Thoracic aorta (tissue), 2 donors: ENCODE data around the gene PPFIA3. TPM values are rescaled to one million over a fixed set of nuclear protein-coding genes. Genes with fewer than 3 reads are reported as not detected.
A peak's percentile ranks its signal among the peaks of the same experiment; 100 is the strongest.
"Not testable (repeated sequence)": the region's sequence is repeated elsewhere in the genome, so short reads cannot be mapped to it uniquely, and the experiment has no call there.

ENCODE experiments used
- ATAC-seq: fragments of 150-250 bp; one replicate; pipeline ENCODE4 v1.8.0; 2017; ENCODE audit warnings: low read depth; ENCODE audit not compliant: insufficient number of reproducible peaks, low FRiP score
- DNase-seq: peaks from one replicate; pipeline ENCODE4 v3.0.0-alpha.2; 2020; ENCODE audit warnings: low spot score
- H3K27ac ChIP-seq, 2 donors: fragments of 200-600 bp; sonication (generic); 1 replicate in 1 of 2; 2 replicates in 1 of 2; pipeline ENCODE4 v1.5.1; 2016; ENCODE audit warnings: mild to moderate bottlenecking in 2 of 2, moderate library complexity in 2 of 2
- H3K27me3 ChIP-seq: fragments of 200-600 bp; sonication (generic); replicated peaks from 2 replicates; pipeline ENCODE4 v1.6.0; 2016; ENCODE audit warnings: mild to moderate bottlenecking; ENCODE audit not compliant: insufficient read depth
- H3K36me3 ChIP-seq: fragments of 200-600 bp; sonication (generic); one replicate; pipeline ENCODE4 v1.5.1; 2016
- H3K4me1 ChIP-seq, 2 donors: fragments of 200-600 bp; sonication (generic); 1 replicate in 1 of 2; 2 replicates in 1 of 2; pipeline versions ENCODE4 v1.5.1 to v1.6.0; 2016; ENCODE audit warnings: low read depth in 2 of 2, mild to moderate bottlenecking in 1 of 2; ENCODE audit not compliant: control insufficient read depth in 1 of 2
- H3K4me3 ChIP-seq: fragments of 200-600 bp; sonication (generic); 2 replicates; pipeline ENCODE4 v1.5.1; 2016; ENCODE audit warnings: mild to moderate bottlenecking
- H3K9me3 ChIP-seq: fragments of 200-600 bp; sonication (generic); 2 replicates; pipeline ENCODE4 v1.5.1; 2016
- CTCF ChIP-seq: fragments of 200-600 bp; sonication (generic); IDR thresholded peaks from one replicate; pipeline ENCODE4 v1.5.1; 2019; ENCODE audit warnings: antibody characterized with exemption
- total RNA-seq, 2 donors: library from RNA; depleted of rRNA; stranded (reverse); fragments of >200 nt; gene quantifications; one replicate each; pipeline versions ENCODE4 v1.1.0 to v1.2.3, GENCODE V29; 2016

PPFIA3 gene
- total RNA-seq, 2 donors from 2014 or later = 2.7 to 5.0 TPM

GRCh38 chr19:49074869-49075268 is 44.5 kb upstream of the PPFIA3 start:
- peak; percentile 78 for TF ChIP-seq CTCF
- H3K27me3 ChIP-seq, H3K36me3 ChIP-seq, H3K4me3 ChIP-seq, H3K4me1 ChIP-seq, H3K9me3 ChIP-seq, ATAC-seq, H3K27ac ChIP-seq, DNase-seq: not testable (repeated sequence)

- Histone ChIP-seq H3K4me1 (peaks cover 0 to 5% of the 10 kb centered on the region in 2 donors), H3K9me3 (no peaks in the 10 kb centered on the region), H3K36me3 (no peaks in the 10 kb centered on the region), H3K27ac (no peak overlapping the region), H3K27me3 (no peaks in the 10 kb centered on the region), H3K4me3 (no peak overlapping the region)
- no peak for ATAC-seq
- TF ChIP-seq CTCF = no peak
- no peak for DNase-seq
Observed at GRCh38 chr19:49080392-49080791, 39.0 kb upstream of the PPFIA3 start.

- Histone ChIP-seq H3K27ac (no peak overlapping the region), H3K9me3 (no peaks in the 10 kb centered on the region), H3K4me3 (no peak overlapping the region), H3K36me3 (no peaks in the 10 kb centered on the region), H3K4me1 (peaks cover 3 to 9% of the 10 kb centered on the region in 2 donors), H3K27me3 (no peaks in the 10 kb centered on the region)
- no peak for TF ChIP-seq CTCF
- ATAC-seq = no peak
- DNase-seq = no peak
Observed at GRCh38 chr19:49081273-49081672, 38.1 kb upstream of the PPFIA3 start.

GRCh38 chr19:49084206-49085019 is 34.9 kb upstream of the PPFIA3 start:
- H3K36me3 ChIP-seq = peaks cover 11% of the 10 kb centered on the region
- H3K9me3 ChIP-seq = no peaks in the 10 kb centered on the region
- peaks cover 18 to 25% of the 10 kb centered on the region in 2 donors for H3K4me1 ChIP-seq
- H3K4me3 ChIP-seq = peak overlapping the region; percentile 88
- no peaks in the 10 kb centered on the region for H3K27me3 ChIP-seq
- TF ChIP-seq CTCF = no peak
- ATAC-seq = no peak
- no peak for DNase-seq
- peak overlapping the region; percentile 69 to 72 for H3K27ac ChIP-seq

- peak within 1 kb of the TSS; percentile 72 to 74 for H3K27ac ChIP-seq
- peak; percentile 91 for DNase-seq
- no peaks in the 10 kb centered on the region for H3K9me3 ChIP-seq
- H3K27me3 ChIP-seq = no peaks in the 10 kb centered on the region
- peak; percentile 96 for ATAC-seq
- peaks cover 18 to 25% of the 10 kb centered on the region in 2 donors for H3K4me1 ChIP-seq
- TF ChIP-seq CTCF = no peak
- H3K4me3 ChIP-seq = peak within 1 kb of the TSS; percentile 88
- peaks cover 12% of the 10 kb centered on the region for H3K36me3 ChIP-seq
Observed at GRCh38 chr19:49085020-49085867, 34.1 kb upstream of the PPFIA3 start, which contains the start of gene SNRNP70. TSS of gene SNRNP70 (plus strand) at chr19:49085451. CDS start at chr19:49086415, 964 bp downstream.
